Endothelial cell of umbilical vein (primary cell): Measurements from ENCODE around the gene C22orf39. TPM values are rescaled to one million over a fixed set of nuclear protein-coding genes. Genes with fewer than 3 reads are reported as not detected.

Experiments
- BruUV-seq: library from RNA; stranded (reverse); fragments of 400-500 nt; replicated peaks from 2 replicates; lab custom pipeline; 2021; lab: Mats Ljungman, UMichigan
- CTCF ChIA-PET: fragments of 300-600, 350-600 bp; sonication (Branson Sonifier 250); formaldehyde crosslinking; loops from one replicate; lab custom pipeline; 2021; ENCODE audit warnings: antibody characterized with exemption, inconsistent platforms; lab: Charles Lee
- POLR2A ChIA-PET: fragments of 300-600, 350-600 bp; sonication (Branson Sonifier 250); formaldehyde crosslinking; loops from one replicate; lab custom pipeline; 2021; ENCODE audit warnings: antibody characterized with exemption, inconsistent platforms; lab: Charles Lee
- DNase-seq: peaks from one replicate; pipeline ENCODE4 v3.0.0-alpha.2; 2011; ENCODE audit warnings: low read depth, low spot score
- FAIRE-seq: peaks from 2 replicates; lab custom pipeline; 2011; peaks lifted over from hg19 to GRCh38; lab: Jason Lieb, UNC
- H2AFZ ChIP-seq: 2 replicates; pipeline ENCODE4 v1.6.0; 2012; ENCODE audit warnings: low read depth, low read length, control low read depth, inconsistent platforms
- H3K27ac ChIP-seq: 2 replicates; pipeline ENCODE4 v1.5.1; 2011; ENCODE audit warnings: low read depth, mild to moderate bottlenecking, control low read depth, low read length, moderate library complexity; ENCODE audit not compliant: insufficient read depth
- H3K27me3 ChIP-seq, 2 experiments: 2 replicates each; pipeline versions ENCODE4 v1.6.0 to v1.6.1; 2011; ENCODE audit warnings: low read length in 2 of 2, mixed read lengths in 1 of 2; ENCODE audit not compliant: control insufficient read depth in 2 of 2, insufficient read depth in 2 of 2
- H3K36me3 ChIP-seq, 2 experiments: 2 replicates in 1 of 2; 3 replicates in 1 of 2; pipeline ENCODE4 v1.5.1; 2011; ENCODE audit warnings: low read length in 2 of 2, mild to moderate bottlenecking in 1 of 2, moderate library complexity in 1 of 2; ENCODE audit not compliant: control insufficient read depth in 2 of 2, insufficient read depth in 2 of 2; ENCODE audit errors: extremely low read depth in 1 of 2
- H3K4me1 ChIP-seq: 3 replicates; pipeline ENCODE4 v1.5.1; 2011; ENCODE audit warnings: mild to moderate bottlenecking, low read length; ENCODE audit not compliant: control insufficient read depth, insufficient read depth; ENCODE audit errors: extremely low read depth
- H3K4me2 ChIP-seq: 2 replicates; pipeline ENCODE4 v1.6.1; 2011; ENCODE audit warnings: low read length, control low read depth, mixed read lengths; ENCODE audit not compliant: insufficient read depth
- H3K4me3 ChIP-seq, 3 experiments: fragments of 200-600 bp in 1 of 3; sonication (generic), shearing (Covaris generic) in 1 of 3; replicated peaks in 1 of 3; 2 replicates each; pipeline ENCODE4 v1.5.1; 2011 to 2016; ENCODE audit warnings: control low read depth in 3 of 3, low read length in 3 of 3, mild to moderate bottlenecking in 2 of 3, inconsistent platforms in 1 of 3, low read depth in 1 of 3, moderate library complexity in 1 of 3; ENCODE audit not compliant: insufficient read depth in 1 of 3
- H3K79me2 ChIP-seq: 2 replicates; pipeline ENCODE4 v1.6.0; 2012; ENCODE audit warnings: low read length, inconsistent platforms; ENCODE audit not compliant: control insufficient read depth, insufficient read depth
- H3K9ac ChIP-seq: replicated peaks from 2 replicates; pipeline ENCODE3; 2011; ENCODE audit warnings: low read length, control low read depth; ENCODE audit not compliant: insufficient read depth; ENCODE audit errors: extremely low read depth
- H3K9me1 ChIP-seq: replicated peaks from 3 replicates; pipeline ENCODE4 v1.6.0; 2011; ENCODE audit warnings: mild to moderate bottlenecking, low read length; ENCODE audit not compliant: control insufficient read depth, insufficient read depth; ENCODE audit errors: extremely low read depth
- H3K9me3 ChIP-seq: replicated peaks from 2 replicates; pipeline ENCODE4 v1.5.1; 2012; ENCODE audit warnings: low read length, inconsistent platforms; ENCODE audit not compliant: control insufficient read depth, insufficient read depth
- H4K20me1 ChIP-seq: replicated peaks from 2 replicates; pipeline ENCODE3; 2011; ENCODE audit warnings: mild to moderate bottlenecking, low read length; ENCODE audit not compliant: control insufficient read depth, insufficient read depth; ENCODE audit errors: extremely low read depth
- CTCF ChIP-seq, 2 donors: IDR thresholded peaks; 1 replicate in 1 of 2; 2 replicates in 1 of 2; pipeline ENCODE4 v1.5.1; 2011; ENCODE audit warnings: low read length in 2 of 2, mild to moderate bottlenecking in 2 of 2, moderate library complexity in 2 of 2, control low read depth in 1 of 2, inconsistent platforms in 1 of 2, low read depth in 1 of 2; ENCODE audit not compliant: insufficient read depth in 1 of 2; ENCODE audit errors: extremely low read depth in 1 of 2
- EZH2 ChIP-seq: IDR thresholded peaks from 2 replicates; pipeline ENCODE4 v1.6.1; 2012; ENCODE audit warnings: borderline replicate concordance, low read depth, mild to moderate bottlenecking, moderate library complexity, low read length, inconsistent platforms; ENCODE audit not compliant: severe bottlenecking
- FOS ChIP-seq: IDR thresholded peaks from 2 replicates; pipeline ENCODE4 v1.6.1; 2011; ENCODE audit warnings: mild to moderate bottlenecking, low read length, moderate library complexity, borderline replicate concordance; ENCODE audit not compliant: insufficient read depth
- GATA2 ChIP-seq: IDR thresholded peaks from 2 replicates; pipeline ENCODE4 v1.7.0; 2011; ENCODE audit warnings: low read depth, mild to moderate bottlenecking, moderate library complexity, mixed read lengths, low read length; ENCODE audit not compliant: insufficient read length, insufficient read depth
- JUN ChIP-seq: IDR thresholded peaks from 2 replicates; pipeline ENCODE4 v1.6.1; 2011; ENCODE audit warnings: borderline replicate concordance, low read depth; ENCODE audit not compliant: insufficient read length, insufficient read depth
- MAX ChIP-seq: IDR thresholded peaks from 2 replicates; pipeline ENCODE4 v1.6.1; 2011; ENCODE audit not compliant: insufficient read depth, insufficient read length
- MYC ChIP-seq: IDR thresholded peaks from one replicate; pipeline ENCODE4 v1.6.1; 2011; ENCODE audit warnings: mild to moderate bottlenecking, low read depth, low read length
- dilution Hi-C: fragments of 300-500 bp; cut with MboI; formaldehyde crosslinking; loops from one replicate; pipeline ENCODE4 v1.15.0; 2019; ENCODE audit warnings: low sequenced_read_pairs; ENCODE audit not compliant: extremely low pct_ligation_motif_present
- intact Hi-C: fragments of 100-400 bp; cut with micrococcal nuclease; formaldehyde crosslinking; loops from one replicate; pipeline ENCODE4 v1.10.0; 2022
- polyA plus RNA-seq, 4 experiments: library from polyadenylated mRNA; depleted of rRNA in 3 of 4; stranded (reverse) in 3 of 4; unstranded in 1 of 4; fragments of >200 nt; gene quantifications; 2 replicates each; pipeline versions ENCODE4 v1.2.1 to v1.2.3, GENCODE V29; 2011 to 2012; ENCODE audit warnings: missing spikeins in 1 of 4
- total RNA-seq: library from RNA; stranded (reverse); gene quantifications from 2 replicates; pipeline ENCODE4 v1.2.3, GENCODE V29; 2021

Gene C22orf39
- total and polyA plus RNA-seq, 2 donors (not counting 3 experiments of a cell fraction or from before 2014, with no cell fraction given): 26.1 to 28.0 TPM

GRCh38 chr22:19442166-19442565, 5.3 kb downstream of the C22orf39 start:
- POLR2A ChIA-PET: no interaction called here
- Histone ChIP-seq H3K36me3 (peaks cover 0 to 12% of the 10 kb centered on the region in 2 experiments), H2AFZ (no peak overlapping the region), H3K4me1 (peaks cover 5% of the 10 kb centered on the region), H3K27me3 (no peaks in the 10 kb centered on the region), H3K9me1 (no peaks in the 10 kb centered on the region), H3K27ac (no peak overlapping the region), H4K20me1 (no peaks in the 10 kb centered on the region), H3K4me2 (no peak overlapping the region), H3K79me2 (peaks cover 53% of the 10 kb centered on the region), H3K9me3 (no peaks in the 10 kb centered on the region), H3K9ac (no peak overlapping the region), H3K4me3 (no peak overlapping the region)
- dilution Hi-C loops (no loop called here), intact Hi-C loops (no loop called here)
- DNase-seq: no peak
- BruUV-seq: no TSS peak
- TF ChIP-seq MAX: no peak
- no peak for TF ChIP-seq GATA2
- TF ChIP-seq MYC: no peak
- no peak for TF ChIP-seq CTCF (IDR thresholded peaks at IDR 0.05; ENCODE audit: extremely low read depth in 1 of 2, insufficient read depth in 1 of 2, low read depth in 1 of 2, low read length in 2 of 2)
- TF ChIP-seq JUN: no peak
- no peak for TF ChIP-seq FOS
- TF ChIP-seq EZH2: no peak
- no peak for FAIRE-seq
- CTCF ChIA-PET: no interaction called here
